Islet of Langerhans (tissue), 1 donor: ENCODE measurements around the gene ZFAND6.
"Not testable (repeated sequence)": the region's sequence is repeated elsewhere in the genome, so short reads cannot be mapped to it uniquely, and the experiment has no call there.

Experiments used
- FAIRE-seq: peaks from one replicate; lab custom pipeline; 2011; peaks lifted over from hg19 to GRCh38; lab: Jason Lieb, UNC

The ZFAND6 gene

DNA sequence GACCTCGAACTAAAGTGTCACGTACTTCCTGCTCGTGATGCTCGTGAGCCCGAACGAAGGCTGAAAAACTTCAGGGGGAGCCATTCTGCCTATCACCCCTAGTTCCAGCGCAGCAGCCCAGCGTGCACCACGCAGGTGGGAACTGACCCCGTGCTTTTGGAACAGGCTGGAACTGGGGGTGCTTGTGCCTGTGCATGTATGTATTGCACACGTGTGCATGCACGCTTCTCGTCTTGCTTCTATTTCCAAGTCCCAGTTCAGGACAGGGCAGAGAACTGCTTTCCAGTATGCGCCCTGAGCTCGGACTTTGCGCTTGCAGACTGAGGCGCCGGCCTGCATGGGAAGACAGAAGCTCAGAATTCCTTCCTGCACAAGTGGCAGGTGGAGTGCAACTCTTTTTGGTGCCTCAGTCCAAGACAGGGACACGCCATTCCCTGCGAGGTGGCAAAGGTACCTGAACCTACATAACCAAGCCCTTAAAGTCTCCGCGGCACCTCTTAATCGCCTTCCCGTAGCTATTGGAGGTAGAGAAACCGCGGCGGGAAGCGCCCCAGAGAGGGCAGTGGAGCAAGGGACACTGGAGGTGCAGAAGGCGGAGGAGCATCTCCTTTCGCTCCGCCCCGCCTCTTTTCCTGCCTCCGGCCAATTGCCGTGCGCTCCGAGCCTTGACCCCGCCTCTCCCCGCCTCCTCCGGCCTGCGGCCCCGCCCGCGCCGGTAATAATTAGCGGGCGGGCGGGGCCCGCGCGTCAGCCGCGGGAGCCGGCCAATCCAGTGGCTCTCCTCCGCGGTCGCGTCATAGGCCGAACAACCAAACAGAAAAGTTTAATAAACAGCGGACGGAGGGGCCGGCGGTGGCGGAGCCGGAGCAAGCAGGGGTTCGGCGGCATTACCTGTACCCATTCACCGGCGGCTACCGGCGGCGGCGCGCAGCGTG, at the start of gene ZFAND6:
ZFAND6 (plus strand) TSS at position 826 of the 935 bp plus-strand sequence. CDS start 60,669 bp downstream, outside the sequence.
- no peak for FAIRE-seq

GRCh38 chr15:80010131-80010673, 49.3 kb upstream of the ZFAND6 start:
- no peak for FAIRE-seq

- FAIRE-seq: not testable (repeated sequence)
Measured at GRCh38 chr15:80011041-80011523, 48.4 kb upstream of the ZFAND6 start.

- no peak for FAIRE-seq
Measured at GRCh38 chr15:80011596-80011995, 47.9 kb upstream of the ZFAND6 start.

- FAIRE-seq: no peak
Measured at GRCh38 chr15:80012060-80012726, 47.3 kb upstream of the ZFAND6 start.

DNA sequence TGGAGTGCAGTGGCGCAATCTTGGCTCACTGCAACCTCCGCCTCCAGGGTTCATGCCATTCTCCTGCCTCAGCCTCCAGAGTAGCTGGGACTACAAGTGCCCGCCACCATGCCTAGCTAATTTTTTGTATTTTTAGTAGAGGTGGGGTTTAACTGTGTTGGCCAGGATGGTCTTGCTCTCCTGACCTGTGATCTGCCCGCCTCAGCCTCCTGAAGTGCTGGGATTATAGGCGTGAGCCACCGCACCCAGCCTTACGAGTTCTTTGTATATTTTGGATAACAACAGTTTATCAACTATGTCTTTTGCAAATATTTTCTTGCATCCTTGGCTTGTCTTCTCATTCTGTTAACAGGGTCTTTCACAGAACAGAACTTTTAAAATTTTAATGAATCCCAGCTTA, 45.3 kb upstream of the ZFAND6 start:
- FAIRE-seq: not testable (repeated sequence)

GRCh38 chr15:80015156-80015555, 44.3 kb upstream of the ZFAND6 start:
- no peak for FAIRE-seq

- FAIRE-seq: not testable (repeated sequence)
Measured at GRCh38 chr15:80016506-80016905, 43.0 kb upstream of the ZFAND6 start.

GRCh38 chr15:80017139-80017538, 42.3 kb upstream of the ZFAND6 start:
- not testable (repeated sequence) for FAIRE-seq

DNA sequence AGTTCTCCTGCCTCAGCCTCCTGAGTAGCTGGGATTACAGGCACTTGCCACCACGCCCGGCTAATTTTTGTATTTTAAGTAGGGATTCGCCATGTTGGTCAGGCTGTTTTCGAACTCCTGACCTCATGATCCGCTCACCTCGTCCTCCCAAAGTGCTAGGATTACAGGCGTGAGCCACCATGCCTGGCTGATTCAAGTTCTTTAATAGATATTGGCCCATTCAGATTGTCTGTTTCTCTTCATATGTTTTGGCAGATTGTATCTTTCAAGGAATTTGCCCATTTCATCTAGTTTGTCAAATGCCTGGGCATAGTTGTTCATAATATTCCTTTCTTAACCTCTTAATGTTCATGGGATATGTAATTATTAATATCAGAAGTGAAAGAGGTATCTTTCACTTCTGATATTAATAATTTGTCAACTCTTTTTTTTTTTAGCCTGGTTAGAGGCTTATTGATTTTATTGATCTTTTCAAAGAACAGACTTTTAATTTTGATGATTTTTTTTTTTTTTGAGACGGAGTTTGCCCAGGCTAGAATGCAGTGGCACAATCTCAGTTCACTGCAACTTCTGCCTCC, 40.2 kb upstream of the ZFAND6 start:
- FAIRE-seq: no peak

DNA sequence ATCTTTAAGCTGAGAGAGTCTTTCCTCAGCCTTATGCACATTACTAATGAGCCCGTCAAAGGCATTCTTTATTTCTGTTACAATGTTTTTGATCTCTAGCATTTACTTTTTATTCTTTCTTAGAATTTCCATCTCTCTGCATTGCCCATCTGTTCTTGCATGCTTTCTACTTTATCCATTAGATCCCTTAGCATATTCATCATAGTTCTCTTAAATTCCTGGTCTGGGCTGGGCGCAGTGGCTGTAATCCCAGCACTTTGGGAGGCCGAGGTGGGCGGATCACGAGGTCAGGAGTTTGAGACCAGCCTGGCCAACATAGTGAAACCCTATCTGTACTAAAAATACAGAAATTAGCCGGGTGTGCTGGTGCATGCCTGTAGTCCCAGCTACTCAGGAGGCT, 39.3 kb upstream of the ZFAND6 start:
- FAIRE-seq: not testable (repeated sequence)

DNA sequence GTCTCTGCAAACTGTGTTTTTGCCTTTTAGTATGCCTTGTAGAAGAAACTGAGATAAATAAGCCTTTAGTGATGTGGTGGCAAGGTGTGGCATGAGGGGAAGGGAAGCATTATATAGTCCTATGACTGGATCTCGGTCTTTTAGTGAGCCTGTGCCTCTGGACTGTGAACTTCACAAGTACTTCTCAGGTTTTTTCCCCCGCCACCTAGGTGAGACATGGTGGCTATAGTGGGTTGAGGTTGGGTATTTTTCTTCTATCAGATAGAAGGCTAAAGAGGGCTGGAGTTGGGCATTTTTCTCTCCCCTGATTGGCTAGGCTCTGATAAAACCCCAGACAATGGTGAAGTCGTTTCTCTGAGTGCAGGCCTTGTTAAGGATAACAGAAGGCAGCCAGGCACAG, 38.7 kb upstream of the ZFAND6 start:
- FAIRE-seq: no peak

DNA sequence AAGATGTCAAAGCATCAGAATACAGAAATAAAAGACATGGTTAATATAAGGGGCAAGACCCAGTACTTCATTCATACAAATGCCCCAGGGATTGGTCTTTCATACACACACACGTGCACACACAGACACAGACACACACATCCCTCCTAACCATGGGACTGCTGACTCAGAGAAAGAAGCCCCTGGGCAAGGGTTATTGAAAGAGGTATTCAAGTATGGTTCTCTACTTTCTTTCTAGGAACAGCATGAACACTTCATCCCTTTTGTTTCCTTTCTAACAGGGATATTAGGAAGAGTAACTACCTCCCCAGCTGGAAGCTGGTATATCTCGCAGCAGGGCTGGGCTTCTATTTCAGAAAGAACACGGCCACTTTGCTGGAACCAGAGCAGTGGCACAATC, 33.2 kb upstream of the ZFAND6 start:
- no peak for FAIRE-seq

- FAIRE-seq: no peak
Measured at GRCh38 chr15:80026754-80027153, 32.7 kb upstream of the ZFAND6 start.

DNA sequence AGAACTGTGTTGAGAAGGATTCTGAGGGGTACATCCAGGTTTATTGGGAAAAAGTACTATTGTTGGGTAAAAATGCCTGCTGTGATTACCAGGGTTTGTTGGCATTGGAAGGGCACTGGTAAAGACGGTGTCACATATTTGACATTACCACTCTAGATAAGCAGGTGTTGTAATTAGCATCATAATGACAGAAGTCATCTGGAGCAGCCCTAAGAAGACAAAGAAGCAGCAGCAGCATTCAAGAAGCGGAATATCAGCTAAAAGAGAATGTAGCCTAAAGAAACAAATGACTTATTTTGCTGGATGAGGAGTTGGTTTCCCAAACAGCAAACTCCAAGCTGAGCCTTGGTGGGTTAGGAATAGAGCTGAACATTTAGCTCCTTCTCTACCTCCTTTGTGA, 30.5 kb upstream of the ZFAND6 start:
- no peak for FAIRE-seq

- FAIRE-seq: no peak
Measured at GRCh38 chr15:80031841-80032240, 27.6 kb upstream of the ZFAND6 start.

DNA sequence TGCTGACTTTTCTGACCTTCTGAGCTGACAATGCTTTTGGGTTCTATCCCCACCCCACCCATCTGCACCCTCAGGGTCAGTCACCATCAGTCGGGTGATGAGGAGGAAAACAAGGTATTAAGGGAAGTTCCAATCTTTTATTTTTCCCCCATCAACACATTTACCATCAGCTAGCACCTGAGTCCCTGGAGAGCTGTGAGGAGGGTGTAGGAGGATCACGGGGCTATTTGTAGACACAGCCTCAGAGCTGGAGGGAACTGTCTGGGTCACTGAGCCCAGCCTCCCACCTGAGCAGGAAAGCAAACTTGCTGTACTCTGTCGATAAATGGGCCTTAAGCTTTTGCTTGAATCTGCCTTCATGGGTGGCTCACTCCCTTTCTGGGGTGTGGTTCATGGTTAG, 24.8 kb upstream of the ZFAND6 start:
- FAIRE-seq: no peak

DNA sequence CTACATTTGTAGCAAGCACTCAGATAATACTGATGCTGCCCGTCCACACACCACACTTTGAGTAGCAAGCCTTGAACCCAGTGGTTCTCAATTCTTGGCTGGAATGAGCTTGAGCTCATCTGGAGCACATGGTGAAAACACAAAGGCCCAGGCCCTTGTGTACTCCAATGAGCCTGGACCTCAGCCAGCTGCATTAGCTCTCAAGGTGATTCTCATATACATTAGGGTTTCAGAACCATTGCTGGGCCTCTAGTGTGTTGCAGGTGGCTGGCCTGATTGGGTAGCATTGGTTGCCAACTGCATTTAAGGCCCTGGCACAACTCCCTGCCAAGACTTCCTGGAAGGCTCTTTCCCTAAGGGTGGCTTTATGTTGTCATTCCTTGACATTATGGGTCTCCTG, 23.4 kb upstream of the ZFAND6 start:
- no peak for FAIRE-seq

- no peak for FAIRE-seq
Measured at GRCh38 chr15:80041494-80042253, 17.8 kb upstream of the ZFAND6 start.

DNA sequence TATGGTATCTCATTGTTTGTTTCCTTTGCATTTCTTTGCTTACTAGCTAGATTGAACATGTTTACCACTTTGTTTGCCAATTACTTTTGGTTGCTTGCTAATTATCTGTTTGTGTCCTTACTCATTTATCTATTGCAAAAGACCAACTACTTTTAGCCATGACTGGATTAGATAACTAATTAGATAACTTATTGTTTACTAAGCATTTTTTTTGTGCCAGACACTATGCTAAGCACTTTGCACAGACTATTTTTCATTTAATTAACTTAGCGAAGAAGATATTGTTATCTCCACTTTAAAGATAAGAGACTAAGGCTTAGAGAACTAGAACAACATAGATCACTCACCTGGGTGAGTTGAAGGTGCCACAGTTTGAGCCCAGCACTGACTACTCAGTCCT, 16.9 kb upstream of the ZFAND6 start:
- no peak for FAIRE-seq

DNA sequence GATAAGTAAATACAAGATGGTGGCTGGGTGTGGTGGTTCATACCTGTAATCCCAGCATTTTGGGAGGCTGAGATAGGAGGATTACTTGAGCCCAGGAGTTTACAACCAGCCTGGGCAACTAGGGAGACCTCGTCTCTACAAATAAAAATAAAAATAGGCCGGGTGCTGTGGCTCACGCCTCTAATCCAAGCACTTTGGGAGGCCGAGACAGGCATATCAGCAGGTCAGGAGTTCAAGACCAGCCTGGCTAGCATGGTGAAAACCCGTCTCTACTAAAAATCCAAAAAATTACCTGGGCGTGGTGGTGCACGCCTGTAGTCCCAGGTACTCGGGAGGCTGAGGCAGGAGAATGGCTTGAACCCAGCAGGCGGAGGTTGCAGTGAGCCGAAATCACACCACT, 14.3 kb upstream of the ZFAND6 start:
- FAIRE-seq: not testable (repeated sequence)

GRCh38 chr15:80049046-80049445, 10.4 kb upstream of the ZFAND6 start:
- FAIRE-seq: no peak
